ENCODE results near the gene MRM3.

MRM3 gene, protein sequence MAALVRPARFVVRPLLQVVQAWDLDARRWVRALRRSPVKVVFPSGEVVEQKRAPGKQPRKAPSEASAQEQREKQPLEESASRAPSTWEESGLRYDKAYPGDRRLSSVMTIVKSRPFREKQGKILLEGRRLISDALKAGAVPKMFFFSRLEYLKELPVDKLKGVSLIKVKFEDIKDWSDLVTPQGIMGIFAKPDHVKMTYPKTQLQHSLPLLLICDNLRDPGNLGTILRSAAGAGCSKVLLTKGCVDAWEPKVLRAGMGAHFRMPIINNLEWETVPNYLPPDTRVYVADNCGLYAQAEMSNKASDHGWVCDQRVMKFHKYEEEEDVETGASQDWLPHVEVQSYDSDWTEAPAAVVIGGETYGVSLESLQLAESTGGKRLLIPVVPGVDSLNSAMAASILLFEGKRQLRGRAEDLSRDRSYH

DNA sequence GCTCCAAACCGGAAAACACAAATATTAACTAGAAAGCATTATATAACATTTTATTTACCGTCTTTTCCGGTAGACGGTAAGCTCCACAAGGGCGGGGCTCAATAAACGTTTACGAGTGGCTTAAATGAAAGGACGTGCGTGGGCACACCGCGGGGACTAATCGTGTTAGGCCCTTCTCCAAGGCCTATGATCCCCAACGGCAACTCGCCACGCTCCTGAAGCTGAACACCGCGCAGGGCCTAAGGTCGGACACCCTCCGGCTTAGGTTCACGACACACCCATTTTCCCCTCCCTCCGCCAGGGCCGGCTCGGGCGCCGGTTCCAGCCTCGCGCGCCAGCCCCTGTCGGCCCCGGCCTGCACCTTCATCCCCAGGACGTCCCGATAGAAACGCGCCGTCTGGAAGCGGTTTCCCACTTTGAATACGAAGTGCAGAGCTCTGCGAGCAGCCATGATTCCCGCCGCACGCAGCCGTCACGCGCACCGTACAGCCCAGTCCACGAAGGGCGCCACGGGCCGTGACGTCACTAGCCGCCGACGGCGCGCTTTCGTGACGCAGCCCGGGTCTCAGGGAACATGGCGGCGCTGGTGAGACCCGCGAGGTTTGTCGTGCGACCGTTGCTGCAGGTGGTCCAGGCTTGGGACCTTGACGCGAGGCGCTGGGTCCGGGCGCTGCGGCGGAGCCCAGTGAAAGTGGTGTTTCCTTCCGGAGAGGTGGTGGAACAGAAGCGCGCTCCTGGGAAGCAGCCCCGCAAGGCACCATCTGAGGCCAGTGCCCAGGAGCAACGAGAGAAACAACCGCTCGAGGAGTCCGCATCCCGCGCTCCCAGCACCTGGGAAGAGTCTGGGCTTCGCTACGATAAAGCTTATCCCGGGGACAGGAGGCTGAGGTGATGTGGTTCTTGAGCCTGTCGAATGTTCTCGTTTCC is at the start of gene MRM3, which contains the start of gene GLOD4:
MRM3 (plus strand) TSS at position 549 of the 927 bp plus-strand sequence; CDS start at position 575, 26 bp downstream.
GLOD4 (minus strand) TSS at position 476 of the 927 bp plus-strand sequence; CDS start at position 451, 25 bp downstream.
- peak within 1 kb of the TSS; percentile 94 for H3K4me3 ChIP-seq (ENCODE audit: low read length)
- no peaks in the 10 kb centered on the region for H3K9me3 ChIP-seq (ENCODE audit: control insufficient read depth, low read length)
- peak; percentile 95 for DNase-seq (ENCODE audit: low read depth)
- peak within 1 kb of the TSS; percentile 96 for H3K9ac ChIP-seq (ENCODE audit: low read length)
- peaks cover 23% of the 10 kb centered on the region for H3K4me1 ChIP-seq (ENCODE audit: control insufficient read depth, insufficient read depth, low read length)
- no peaks in the 10 kb centered on the region for H3K27me3 ChIP-seq (replicated peaks; ENCODE audit: control insufficient read depth, insufficient read depth, low read length)
- H3K36me3 ChIP-seq (ENCODE audit: control insufficient read depth, insufficient read depth, low read length, severe bottlenecking): peaks cover 17% of the 10 kb centered on the region

DNA sequence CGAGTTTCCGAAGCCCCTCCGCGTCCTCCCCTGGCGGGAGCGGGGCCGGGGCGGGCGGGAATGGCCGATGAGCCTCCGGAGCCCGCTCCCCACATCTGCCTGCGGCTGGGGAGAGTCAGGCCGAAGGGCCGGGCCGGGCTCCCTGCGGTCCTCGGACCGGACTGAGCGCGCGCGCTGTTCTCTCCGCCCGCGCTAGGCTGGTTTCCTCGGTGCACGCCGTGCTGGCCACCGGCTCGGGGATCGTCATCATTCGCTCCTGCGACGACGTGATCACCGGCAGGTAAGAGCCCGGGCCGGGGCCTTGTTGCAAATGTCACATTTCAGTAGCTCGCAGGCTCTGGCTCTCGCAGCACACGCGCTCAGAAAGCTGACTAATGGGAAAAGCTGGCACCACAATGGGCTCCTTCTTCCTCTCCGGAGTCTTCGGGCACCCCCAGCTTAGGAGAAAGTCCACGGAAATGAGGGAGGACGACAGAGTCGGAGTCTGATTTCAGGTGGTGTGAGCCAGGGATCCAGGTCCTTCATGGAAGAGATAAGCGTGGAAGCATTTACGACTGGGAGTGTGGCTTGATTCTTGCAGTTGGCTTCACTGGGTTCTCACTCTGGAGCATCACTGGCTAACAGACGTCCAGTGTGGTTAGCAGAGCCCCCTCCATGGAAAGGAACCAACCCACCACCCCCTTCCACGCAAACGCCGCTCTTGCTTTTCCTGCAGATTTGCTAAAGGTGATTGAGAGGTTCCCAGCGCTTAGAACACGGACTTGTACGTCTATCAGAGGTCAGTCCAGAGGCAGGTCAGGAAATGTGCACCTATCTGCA is 49.0 kb upstream of the MRM3 start:
- Histone ChIP-seq H3K36me3 (ENCODE audit: control insufficient read depth, insufficient read depth, low read length, severe bottlenecking) (peaks cover 7% of the 10 kb centered on the region), H3K9me3 (ENCODE audit: control insufficient read depth, low read length) (no peaks in the 10 kb centered on the region), H3K9ac (ENCODE audit: low read length) (peak overlapping the region; percentile 75), H3K27me3 (replicated peaks; ENCODE audit: control insufficient read depth, insufficient read depth, low read length) (no peaks in the 10 kb centered on the region), H3K4me3 (ENCODE audit: low read length) (peak overlapping the region; percentile 77), H3K4me1 (ENCODE audit: control insufficient read depth, insufficient read depth, low read length) (peaks cover 7% of the 10 kb centered on the region)
- DNase-seq (ENCODE audit: low read depth): peak; percentile 71

DNA sequence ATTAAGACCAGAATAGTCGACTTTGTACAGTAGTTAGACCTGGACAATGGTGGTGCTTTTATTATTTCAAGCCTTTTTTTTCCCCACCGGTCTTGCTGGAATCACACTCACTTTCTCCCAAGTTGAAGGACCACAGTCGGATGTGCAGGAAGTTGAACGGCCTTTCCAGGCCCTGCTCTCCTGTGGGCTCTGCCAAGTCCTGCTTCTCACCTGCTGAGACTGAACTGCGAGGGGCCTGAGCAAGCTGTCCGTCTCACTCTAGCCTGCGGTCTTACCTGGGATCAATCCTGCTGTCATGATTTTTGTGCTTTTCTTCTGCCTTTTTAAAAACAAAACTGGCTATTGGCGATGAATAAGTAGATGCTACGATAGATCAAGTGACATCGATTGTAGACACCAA is 48.4 kb upstream of the MRM3 start:
- no peaks in the 10 kb centered on the region for H3K9me3 ChIP-seq (ENCODE audit: control insufficient read depth, low read length)
- peaks cover 7% of the 10 kb centered on the region for H3K4me1 ChIP-seq (ENCODE audit: control insufficient read depth, insufficient read depth, low read length)
- no peak for DNase-seq (ENCODE audit: low read depth)
- H3K36me3 ChIP-seq (ENCODE audit: control insufficient read depth, insufficient read depth, low read length, severe bottlenecking): peaks cover 12% of the 10 kb centered on the region
- H3K9ac ChIP-seq (ENCODE audit: low read length): peak overlapping the region; percentile 75
- peak overlapping the region; percentile 77 for H3K4me3 ChIP-seq (ENCODE audit: low read length)
- H3K27me3 ChIP-seq (replicated peaks; ENCODE audit: control insufficient read depth, insufficient read depth, low read length): no peaks in the 10 kb centered on the region

GRCh38 chr17:737561-738113 is 44.5 kb upstream of the MRM3 start:
- H3K36me3 ChIP-seq (ENCODE audit: control insufficient read depth, insufficient read depth, low read length, severe bottlenecking): peaks cover 39% of the 10 kb centered on the region
- no peak overlapping the region for H3K4me3 ChIP-seq (ENCODE audit: low read length)
- no peak overlapping the region for H3K9ac ChIP-seq (ENCODE audit: low read length)
- H3K4me1 ChIP-seq (ENCODE audit: control insufficient read depth, insufficient read depth, low read length): peaks cover 13% of the 10 kb centered on the region
- no peaks in the 10 kb centered on the region for H3K27me3 ChIP-seq (replicated peaks; ENCODE audit: control insufficient read depth, insufficient read depth, low read length)
- no peaks in the 10 kb centered on the region for H3K9me3 ChIP-seq (ENCODE audit: control insufficient read depth, low read length)
- DNase-seq (ENCODE audit: low read depth): no peak

DNA sequence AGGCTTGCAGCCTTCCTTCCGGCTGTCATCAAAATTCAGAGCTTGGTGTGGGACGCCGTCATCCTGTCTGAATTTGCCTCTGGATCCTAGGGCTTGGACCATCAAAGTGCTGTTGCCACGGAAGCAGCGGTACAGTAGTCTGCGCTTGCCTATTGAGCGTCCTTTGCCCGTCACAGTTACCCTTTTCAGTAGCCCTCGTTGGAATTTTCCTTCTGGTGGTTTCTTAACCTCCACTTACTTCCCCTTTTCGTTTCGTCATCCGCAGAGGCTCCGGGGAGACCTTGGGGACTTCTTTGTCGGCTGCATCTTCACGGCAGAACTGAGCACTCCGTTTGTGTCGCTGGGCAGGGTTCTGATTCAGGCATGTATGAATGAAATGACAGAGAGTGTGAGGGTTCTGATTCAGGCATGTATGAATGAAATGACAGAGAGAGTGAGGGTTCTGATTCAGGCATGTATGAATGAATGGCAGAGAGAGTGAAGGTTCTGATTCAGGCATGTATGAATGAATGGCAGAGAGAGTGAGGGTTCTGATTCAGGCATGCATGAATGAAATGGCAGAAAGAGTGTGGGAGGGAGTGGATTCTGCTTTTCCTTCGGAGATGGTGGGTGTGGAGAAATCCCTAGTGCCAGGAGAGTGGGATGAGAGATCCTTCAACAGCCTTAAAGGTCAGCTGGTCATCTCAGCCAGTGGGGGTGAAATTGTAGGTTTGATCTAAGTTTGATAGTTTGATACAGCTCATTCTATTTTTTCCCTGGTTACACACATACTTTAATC is 41.7 kb upstream of the MRM3 start:
- Histone ChIP-seq H3K9me3 (ENCODE audit: control insufficient read depth, low read length) (no peaks in the 10 kb centered on the region), H3K4me1 (ENCODE audit: control insufficient read depth, insufficient read depth, low read length) (peaks cover 6% of the 10 kb centered on the region), H3K9ac (ENCODE audit: low read length) (no peak overlapping the region), H3K27me3 (replicated peaks; ENCODE audit: control insufficient read depth, insufficient read depth, low read length) (no peaks in the 10 kb centered on the region), H3K4me3 (ENCODE audit: low read length) (no peak overlapping the region), H3K36me3 (ENCODE audit: control insufficient read depth, insufficient read depth, low read length, severe bottlenecking) (peaks cover 60% of the 10 kb centered on the region)
- DNase-seq (ENCODE audit: low read depth): no peak

DNA sequence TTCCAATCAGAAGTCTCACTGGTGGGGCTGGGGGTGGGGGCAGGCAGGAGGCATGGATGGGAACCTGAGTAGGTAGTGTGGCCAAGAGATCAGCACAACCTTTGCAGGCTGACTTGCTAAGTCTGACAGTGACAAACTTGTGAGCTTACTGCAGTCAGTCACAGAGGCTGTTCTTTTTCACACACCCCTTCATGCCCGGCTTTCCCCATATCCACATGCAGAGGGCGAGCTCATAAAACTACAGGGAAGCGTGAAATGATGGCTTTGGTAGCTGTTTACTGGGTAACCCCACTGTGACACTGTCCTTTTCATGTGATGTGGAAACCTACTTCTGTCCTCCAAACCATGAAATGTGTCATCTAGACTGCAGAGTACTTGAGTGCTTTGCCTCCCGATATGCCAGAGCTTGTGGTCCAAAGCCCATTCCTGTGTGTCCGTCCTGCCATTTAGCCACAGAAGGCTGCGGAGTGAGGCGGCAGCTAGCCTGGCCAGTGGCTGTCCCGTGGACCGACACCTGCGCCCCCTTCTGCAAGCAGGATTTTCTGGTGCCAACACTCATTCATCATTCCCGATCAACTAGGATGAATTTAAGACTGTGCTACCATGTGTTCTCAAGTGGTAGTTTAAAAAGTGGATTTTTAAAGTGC is 39.9 kb upstream of the MRM3 start:
- Histone ChIP-seq H3K9ac (ENCODE audit: low read length) (no peak overlapping the region), H3K4me1 (ENCODE audit: control insufficient read depth, insufficient read depth, low read length) (peaks cover 6% of the 10 kb centered on the region), H3K4me3 (ENCODE audit: low read length) (no peak overlapping the region), H3K9me3 (ENCODE audit: control insufficient read depth, low read length) (no peaks in the 10 kb centered on the region), H3K36me3 (ENCODE audit: control insufficient read depth, insufficient read depth, low read length, severe bottlenecking) (peaks cover 79% of the 10 kb centered on the region), H3K27me3 (replicated peaks; ENCODE audit: control insufficient read depth, insufficient read depth, low read length) (no peaks in the 10 kb centered on the region)
- DNase-seq (ENCODE audit: low read depth): no peak

DNA sequence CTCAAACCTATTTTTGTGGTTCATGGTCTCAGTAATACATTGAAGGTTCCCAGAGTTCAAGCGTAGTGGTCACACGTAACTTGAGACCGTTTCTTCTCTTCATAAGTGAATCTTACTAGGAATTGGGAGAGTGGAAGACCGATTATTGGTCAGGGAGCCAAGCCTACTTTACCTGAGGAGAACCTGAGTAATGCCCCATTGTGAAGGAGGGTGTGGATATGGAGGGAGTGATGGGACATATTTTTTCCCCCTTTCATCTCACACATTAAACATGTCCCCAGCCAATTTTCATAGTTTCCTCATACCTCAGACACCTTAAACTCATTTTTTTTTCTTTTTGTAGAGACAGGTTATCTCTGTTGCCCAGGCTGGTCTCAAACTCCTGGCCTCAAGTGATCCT is 39.0 kb upstream of the MRM3 start:
- H3K36me3 ChIP-seq (ENCODE audit: control insufficient read depth, insufficient read depth, low read length, severe bottlenecking): peaks cover 84% of the 10 kb centered on the region
- H3K4me1 ChIP-seq (ENCODE audit: control insufficient read depth, insufficient read depth, low read length): peaks cover 6% of the 10 kb centered on the region
- no peaks in the 10 kb centered on the region for H3K27me3 ChIP-seq (replicated peaks; ENCODE audit: control insufficient read depth, insufficient read depth, low read length)
- no peaks in the 10 kb centered on the region for H3K9me3 ChIP-seq (ENCODE audit: control insufficient read depth, low read length)
- H3K9ac ChIP-seq (ENCODE audit: low read length): no peak overlapping the region
- no peak for DNase-seq (ENCODE audit: low read depth)
- H3K4me3 ChIP-seq (ENCODE audit: low read length): no peak overlapping the region

GRCh38 chr17:744937-745336 is 37.2 kb upstream of the MRM3 start:
- peaks cover 75% of the 10 kb centered on the region for H3K36me3 ChIP-seq (ENCODE audit: control insufficient read depth, insufficient read depth, low read length, severe bottlenecking)
- no peak for DNase-seq (ENCODE audit: low read depth)
- no peaks in the 10 kb centered on the region for H3K9me3 ChIP-seq (ENCODE audit: control insufficient read depth, low read length)

DNA sequence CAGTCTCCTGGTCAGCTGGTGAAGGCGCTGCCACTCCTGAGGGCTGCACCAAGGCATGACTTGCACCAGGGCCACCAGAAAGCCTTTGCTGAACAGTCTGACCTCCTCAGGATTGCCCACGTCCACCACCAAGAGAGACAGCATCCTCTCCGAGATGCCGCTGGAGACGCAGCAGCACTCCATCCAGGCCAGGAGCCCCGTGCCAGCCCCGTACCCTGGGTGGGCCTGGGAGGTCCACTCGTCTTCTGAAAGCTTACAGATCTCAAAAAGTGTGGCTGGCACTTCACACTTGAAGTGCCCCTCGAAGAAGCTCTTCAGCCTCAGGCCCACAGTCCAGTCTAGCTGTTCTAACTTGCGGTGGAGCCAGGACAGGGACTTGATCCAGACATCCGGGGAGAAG is 36.7 kb upstream of the MRM3 start:
- Histone ChIP-seq H3K4me3 (ENCODE audit: low read length) (no peak overlapping the region), H3K36me3 (ENCODE audit: control insufficient read depth, insufficient read depth, low read length, severe bottlenecking) (peaks cover 70% of the 10 kb centered on the region), H3K9ac (ENCODE audit: low read length) (no peak overlapping the region), H3K27me3 (replicated peaks; ENCODE audit: control insufficient read depth, insufficient read depth, low read length) (no peaks in the 10 kb centered on the region), H3K9me3 (ENCODE audit: control insufficient read depth, low read length) (no peaks in the 10 kb centered on the region), H3K4me1 (ENCODE audit: control insufficient read depth, insufficient read depth, low read length) (peaks cover 3% of the 10 kb centered on the region)
- no peak for DNase-seq (ENCODE audit: low read depth)

More at GRCh38 chr17:744937-745336, 37.2 kb upstream of the MRM3 start:
- H3K27me3 ChIP-seq (replicated peaks; ENCODE audit: control insufficient read depth, insufficient read depth, low read length): no peaks in the 10 kb centered on the region
- H3K9ac ChIP-seq (ENCODE audit: low read length): no peak overlapping the region
- H3K4me3 ChIP-seq (ENCODE audit: low read length): no peak overlapping the region
- H3K4me1 ChIP-seq (ENCODE audit: control insufficient read depth, insufficient read depth, low read length): peaks cover 6% of the 10 kb centered on the region
